GM18502 (cell line): ENCODE measurements around the gene MAP3K5.
"Not testable (repeated sequence)": the region's sequence is repeated elsewhere in the genome, so short reads cannot be mapped to it uniquely, and the experiment has no call there.

ENCODE experiments used
- ATAC-seq: cut with Tn5 transposase; IDR thresholded peaks from one replicate; pipeline ENCODE4 v1.9.1; 2021; ENCODE audit warnings: mild to moderate bottlenecking; ENCODE audit not compliant: unreplicated experiment, poor library complexity

Gene MAP3K5

DNA sequence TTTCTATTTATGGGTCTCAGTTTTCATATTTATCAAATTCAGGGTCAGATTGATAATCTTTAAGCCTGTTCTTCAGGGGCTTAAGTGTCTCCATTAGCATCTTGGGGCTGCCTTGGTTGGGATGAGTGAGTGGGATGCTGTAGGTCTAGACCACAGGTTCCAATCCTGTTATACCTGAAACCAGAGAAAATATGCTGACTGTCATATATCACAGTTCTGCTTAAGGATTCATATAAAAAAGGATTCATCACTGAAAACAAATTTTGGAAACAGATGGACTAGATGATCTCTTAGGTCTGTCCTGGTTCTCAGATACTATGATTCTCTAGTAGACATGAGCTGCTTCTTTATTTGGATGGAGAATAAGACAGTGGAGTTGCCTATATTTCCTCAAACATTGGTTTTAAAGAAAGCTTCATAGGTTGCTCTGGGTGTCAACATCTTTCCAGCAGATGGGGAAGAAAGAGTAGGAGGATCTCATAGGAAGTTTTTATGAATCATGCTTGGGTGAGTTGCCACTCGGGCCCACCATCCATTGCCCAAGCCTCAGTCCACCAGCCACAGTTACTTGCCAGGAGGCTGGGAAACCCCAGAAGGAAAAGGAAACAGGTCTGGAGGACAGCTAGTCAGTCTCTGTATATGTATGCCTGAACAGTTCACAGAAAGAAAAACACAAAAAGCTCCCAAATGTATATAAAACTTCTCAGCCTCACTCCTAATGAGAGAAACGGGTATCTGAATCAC is 199.2 kb downstream of the MAP3K5 start:
- no peak for ATAC-seq

DNA sequence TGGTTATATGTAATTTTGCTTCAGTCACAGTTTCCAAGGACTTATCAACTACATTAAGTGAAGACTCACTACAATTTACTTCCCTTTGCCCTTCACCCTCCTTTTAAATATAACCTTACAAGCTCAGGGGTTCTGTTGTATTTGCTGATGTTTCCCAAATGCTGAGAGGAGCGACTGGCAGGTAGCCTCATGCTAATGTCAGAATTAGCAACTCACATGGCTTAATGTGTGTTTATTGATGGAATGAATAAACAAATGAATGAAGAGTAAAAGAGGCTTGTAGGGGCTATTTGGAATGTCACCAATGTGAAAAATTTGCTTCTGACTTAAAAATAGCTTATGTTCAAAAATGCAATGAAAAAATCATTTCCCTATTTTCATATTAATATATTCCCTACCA is 200.7 kb downstream of the MAP3K5 start:
- ATAC-seq = no peak

DNA sequence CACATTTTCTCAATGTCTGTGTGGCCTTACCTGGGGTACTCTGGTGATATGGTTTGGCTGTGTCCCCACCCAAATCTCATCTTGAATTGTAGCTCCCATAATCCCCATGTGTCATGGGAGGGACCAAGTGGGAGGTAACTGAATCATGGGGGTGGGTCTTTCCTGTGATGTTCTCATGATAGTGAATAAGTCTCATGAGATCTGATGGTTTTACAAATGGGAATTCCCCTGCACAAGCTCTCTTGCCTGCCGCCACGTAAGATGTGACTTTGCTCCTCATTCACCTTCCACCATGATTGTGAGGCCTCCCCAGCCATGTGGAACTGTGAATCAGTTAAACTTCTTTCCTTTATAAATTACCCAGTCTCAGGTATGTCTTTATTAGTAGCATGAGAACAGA is 201.4 kb downstream of the MAP3K5 start:
- not testable (repeated sequence) for ATAC-seq

DNA sequence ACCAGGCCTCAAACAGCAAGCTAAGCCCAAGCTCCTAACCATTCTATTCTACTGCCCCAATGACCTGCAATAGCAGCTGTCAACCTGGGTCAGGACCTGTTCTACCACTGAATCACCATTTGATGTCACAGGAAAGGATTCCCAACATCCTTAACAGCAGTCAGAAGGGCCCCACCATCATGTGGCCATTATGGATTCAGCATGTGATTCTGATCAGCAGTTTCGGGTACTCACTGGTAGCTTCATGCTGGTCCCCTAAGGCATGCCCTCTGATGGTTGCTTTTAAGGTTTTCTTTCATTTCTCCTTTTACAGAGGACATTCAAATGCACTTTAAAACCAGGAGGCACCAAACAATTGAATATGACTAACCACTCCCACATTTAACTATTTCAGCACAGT is 204.8 kb downstream of the MAP3K5 start:
- no peak for ATAC-seq

DNA sequence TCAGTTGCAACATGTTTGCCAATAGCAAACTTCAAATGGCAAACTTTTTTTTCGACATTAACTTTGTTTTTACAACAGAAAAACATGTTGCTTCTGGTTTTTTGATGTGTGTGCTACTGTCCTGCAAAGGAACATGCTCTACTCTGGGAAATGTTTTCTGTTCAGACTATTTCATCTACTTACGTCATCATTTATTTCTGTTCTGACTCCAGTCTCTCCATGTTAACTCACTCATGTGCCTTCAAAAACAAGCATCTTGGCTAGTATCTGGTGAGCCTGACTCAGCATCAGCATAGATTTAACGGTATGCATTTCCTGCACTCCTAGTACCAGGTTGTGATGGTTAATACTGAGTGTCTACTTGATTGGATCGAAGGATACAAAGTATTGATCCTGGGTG is 206.0 kb downstream of the MAP3K5 start:
- ATAC-seq = no peak

DNA sequence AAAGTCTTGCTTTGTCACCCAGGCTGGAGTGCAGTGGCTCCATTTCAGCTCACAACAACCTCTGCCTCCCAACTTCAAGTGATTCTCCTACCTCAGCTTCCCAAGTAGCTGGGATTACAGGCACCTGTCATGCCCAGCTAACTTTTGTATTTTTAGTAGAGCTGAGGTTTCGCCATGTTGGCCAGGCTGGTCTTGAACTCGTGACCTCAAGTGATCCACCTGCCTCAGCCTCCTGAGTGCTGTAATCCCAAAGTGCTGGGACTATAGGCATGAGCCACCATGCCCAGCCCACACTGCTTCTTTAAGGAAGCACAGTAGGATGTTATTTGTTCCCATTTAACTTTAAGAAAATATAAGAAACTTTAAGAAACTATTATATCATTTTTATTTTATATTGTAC is 206.8 kb downstream of the MAP3K5 start:
- ATAC-seq = not testable (repeated sequence)

DNA sequence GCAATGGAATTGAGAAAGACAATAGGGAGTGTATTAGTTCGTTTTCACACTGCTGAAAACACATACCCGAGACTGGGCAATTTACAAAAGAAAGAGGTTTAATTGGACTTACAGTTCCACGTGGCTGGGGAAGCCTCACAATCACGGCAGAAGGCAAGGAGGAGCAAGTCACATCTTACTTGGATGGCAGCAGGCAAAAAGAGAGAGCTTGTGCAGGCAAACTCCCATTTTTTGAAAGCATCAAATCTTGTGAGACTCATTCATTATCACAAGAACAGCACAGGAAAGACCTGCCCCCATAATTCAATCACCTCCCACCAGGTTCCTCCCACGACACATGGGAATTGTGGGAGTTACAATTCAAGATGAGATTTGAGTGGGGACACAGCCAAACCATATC is 208.0 kb downstream of the MAP3K5 start:
- ATAC-seq = not testable (repeated sequence)

DNA sequence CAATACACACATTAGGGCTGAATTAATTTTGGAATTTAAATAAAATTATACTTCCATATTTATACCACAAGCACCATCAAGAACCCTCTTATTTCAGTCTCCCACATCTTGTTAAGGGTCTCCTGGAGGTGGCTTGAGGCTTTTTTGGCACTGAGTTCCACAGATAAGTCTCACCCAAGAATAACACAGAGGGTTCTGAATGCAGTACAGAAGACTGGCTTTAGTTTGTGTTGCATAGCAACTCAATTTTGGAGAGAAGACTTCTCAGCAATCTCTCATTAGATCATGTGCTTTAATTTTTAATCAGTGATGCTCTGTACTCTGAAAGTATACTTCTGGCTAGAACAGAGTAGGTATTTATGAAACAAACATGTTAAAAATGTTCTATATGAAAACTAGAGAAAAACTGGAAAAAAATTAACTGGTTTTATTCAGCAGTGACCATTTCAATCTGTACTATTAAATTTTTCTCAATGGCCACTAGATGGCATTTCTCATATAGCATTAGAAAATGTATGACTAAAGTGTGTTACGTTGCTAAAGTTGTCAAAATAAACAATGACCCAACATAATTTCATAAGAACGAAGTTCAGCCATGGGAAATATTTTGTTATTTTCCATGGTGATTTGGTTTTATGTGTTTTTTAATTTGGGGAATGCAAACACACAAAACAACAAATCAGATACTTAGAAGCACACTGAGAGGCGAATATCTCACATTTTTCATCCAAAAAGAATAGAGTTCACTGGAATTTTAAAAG is 209.4 kb downstream of the MAP3K5 start:
- ATAC-seq = no peak

DNA sequence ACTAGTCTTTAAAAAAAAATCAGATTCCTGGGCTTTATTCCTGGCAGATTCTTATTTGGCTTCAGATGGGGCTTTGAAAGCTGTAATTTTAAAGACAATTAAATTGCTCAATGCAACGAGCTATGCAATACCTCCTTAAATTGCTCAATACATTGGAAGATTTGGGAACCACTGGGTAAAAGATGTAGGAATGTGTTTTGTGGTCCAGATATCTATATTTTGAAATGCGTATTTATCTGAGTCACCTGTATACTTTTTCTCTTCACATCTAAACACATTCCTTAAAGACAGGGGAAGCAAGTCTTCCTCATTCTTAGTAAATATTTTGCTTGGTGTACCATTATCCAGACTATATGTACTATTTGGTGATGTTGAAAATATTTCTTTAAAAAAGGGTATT is 212.5 kb downstream of the MAP3K5 start:
- no peak for ATAC-seq

DNA sequence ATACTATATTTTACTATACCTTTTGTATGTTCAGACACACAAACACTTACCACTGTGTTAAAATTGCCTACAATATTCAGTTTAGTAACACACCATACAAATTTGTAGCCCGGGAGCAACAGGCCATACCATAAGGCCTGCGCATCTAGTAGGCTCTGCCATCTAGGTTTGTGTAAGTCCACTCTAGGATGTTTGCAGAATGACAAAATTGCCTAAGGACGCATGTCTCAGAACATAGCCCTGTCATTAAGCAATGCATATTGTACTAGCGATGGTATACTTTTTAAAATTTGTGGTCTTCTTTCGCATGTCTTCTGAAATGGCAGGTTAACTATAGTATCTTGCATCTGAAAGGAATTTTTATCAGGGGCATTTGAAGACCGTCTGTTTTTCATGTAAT is 215.5 kb downstream of the MAP3K5 start:
- ATAC-seq = no peak

DNA sequence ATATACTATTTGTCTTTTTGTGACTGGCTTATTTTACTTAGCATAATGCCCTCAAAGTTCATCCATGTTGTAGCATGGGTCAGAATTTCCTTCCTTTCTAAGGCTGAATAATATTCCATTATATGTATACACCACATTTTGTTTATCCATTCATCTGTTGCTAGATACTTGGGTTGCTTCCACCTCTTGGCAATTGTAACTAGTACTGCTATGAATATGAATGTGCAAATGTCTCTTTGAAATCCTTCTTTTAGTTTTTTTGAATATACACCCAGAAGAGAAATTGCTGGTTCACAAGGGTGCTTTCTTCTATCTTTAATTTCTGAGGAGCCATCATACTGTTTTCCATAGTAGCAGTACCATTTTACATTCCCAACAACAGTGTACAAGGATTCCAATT is 220.8 kb downstream of the MAP3K5 start:
- ATAC-seq = no peak

DNA sequence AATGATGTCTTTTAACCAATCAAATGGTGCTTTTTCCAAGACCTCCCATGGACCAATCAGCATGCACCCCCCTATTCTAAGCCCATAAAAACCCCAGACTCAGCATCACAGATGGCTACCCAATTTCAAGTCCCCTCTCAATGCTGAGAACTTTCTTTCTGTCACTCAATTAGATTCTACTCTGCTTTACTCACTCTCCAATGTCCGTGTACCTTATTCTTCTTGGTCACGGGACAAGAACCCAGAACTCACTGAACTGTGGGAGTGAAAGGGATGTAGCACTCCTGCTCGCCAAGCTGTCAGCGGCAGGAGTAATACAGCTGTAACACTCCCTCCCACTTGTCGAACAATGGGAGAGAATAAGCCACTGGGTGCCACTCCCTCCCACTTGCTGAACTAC is 221.2 kb downstream of the MAP3K5 start:
- no peak for ATAC-seq

DNA sequence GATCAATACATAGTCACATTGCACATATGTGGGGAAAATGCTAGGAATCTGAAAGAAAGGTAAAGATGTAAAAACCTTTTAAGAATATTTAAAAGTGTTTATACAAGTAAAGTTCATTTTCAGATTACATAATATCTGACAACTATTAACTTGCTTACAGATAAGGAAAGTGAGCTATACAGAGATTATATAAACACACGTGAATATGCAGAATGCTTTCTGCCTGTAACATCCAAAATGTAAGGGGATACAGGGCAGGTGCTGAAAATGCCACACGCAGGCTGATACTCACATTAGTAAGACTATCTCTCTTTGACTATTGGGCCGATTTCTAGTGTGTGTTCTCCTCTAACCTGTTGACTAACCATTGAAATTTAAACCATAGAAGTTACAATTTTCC is 224.1 kb downstream of the MAP3K5 start:
- no peak for ATAC-seq

DNA sequence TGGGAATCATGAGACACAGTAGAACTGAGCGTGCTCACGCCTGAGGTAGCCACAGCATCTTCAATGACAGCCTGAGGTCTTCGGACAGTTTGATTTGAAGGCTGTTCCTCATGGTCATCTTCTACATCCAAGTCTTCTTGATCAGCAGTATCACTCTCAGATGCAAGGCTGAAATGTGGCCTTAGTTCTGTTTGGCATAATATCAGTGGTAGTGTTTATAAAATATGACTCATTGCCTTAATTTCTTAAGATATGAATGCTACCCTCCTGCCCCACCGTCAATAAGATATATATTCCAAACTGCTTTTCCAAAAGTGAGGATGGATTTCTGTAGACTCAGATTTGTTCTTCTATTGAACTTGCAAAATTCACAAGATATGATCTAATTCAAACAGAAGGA is 224.6 kb downstream of the MAP3K5 start:
- ATAC-seq = no peak

DNA sequence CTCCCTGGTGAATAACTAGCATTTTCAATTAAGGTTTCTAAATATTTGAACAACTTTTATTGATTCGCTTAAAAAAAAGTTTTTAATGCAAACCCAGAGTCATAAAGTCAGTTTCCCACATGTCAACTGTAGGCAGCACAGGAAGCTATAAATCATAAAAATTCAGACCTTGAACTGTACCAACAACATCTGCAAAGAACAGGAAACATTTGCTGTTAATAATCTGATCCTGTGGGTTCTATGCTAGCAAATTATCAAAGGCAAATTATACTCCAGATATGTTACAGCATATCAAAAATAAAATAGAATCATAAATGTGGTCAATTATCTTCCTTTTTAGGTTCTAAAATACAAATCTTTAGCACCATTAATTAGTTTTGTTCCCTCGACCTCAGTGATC is 225.4 kb downstream of the MAP3K5 start:
- no peak for ATAC-seq

DNA sequence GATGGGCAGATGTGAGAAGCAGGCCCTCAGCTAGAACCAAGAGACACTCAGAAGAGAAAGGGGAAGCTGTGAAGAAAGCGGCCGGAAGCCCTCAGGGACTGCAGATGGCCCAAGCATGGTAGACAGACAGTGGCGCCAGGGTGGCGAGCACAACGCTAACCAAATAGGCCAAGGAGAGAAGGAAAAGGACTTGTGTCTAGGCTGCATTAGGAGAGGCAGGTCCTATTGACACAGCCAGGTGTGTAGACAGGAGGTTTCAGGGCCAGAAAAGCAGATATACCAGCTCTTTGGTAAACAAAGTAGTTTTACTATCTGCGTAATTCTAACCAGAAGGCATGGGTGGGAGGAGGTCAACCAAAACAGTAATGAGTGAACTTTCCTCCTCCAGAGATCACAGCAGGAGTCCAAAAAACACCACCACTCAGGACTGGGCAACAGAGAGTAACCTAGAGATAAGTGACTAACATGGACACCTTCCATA is 226.2 kb downstream of the MAP3K5 start:
- no peak for ATAC-seq

DNA sequence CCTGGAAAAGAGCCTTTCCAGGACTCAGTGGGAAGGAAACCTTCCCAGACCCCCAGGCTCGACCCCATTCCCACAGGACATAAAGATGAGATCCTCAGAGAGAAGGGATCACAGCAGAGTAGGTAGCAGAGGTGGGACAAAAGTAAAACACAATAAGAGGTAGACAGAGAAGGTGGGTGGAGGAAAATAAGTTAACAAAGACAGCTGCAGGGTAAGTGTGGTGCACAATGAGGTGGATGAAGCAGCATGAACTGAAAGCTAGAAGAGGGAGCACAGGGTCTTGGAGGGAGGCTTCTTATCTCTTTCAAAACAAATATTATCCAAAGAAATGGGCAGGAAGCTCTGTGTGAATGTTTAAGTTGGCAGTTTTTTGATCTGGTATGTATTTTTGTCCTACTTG is 228.1 kb downstream of the MAP3K5 start:
- no peak for ATAC-seq

DNA sequence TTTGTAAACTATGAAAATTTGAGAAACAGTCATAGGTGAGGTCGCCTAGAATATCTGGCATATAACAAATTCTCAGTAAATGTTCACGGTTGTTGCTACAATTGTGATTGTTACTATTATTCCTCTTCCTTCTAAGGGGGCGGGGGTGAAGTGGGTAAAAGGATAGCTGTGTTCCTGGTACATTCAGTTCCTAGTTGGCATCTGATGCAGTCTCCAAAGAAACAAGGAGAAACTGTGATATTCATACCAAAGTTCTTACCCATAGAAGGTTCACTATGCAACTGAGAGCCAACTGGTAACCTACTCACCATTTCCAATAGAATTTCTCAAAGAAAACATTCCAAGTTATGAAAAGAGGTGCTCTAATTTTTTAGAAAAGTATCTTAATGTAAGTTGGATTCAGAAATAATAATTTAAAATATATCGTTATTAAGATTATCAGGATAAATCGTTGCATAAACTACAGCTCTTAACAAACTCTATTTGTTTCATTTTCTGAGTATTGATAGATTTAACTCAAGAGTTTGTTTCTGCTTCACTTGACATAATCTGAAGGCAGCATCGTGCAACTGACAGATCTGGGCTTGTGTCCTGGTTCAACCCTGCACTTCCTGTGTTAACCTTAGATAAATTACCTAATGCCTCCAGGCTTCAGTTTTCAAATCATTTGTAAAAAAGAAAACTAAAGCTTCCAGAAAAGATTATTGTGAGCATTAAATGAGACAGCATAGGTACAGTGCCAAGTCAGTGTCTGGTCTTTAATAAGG is 228.7 kb downstream of the MAP3K5 start:
- ATAC-seq = no peak

DNA sequence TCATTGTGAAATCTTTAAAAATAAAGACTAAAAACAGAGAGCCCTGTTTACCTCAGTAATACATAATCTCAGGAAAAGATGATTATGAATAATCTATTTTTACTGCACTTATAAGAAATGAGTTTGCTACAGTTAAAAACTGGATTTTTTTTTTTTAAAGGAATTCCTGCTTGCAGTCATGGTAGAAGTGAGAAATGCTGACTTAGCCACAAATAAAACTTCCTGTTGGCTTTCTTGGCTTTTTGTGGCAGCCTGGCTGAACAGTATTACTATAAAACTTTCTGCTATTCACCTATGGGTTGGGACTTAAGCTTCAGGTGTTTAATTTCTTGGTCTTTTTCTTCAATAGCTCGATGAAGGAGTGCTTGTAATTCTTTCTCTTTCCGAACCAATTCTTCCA is 230.1 kb downstream of the MAP3K5 start:
- no peak for ATAC-seq

DNA sequence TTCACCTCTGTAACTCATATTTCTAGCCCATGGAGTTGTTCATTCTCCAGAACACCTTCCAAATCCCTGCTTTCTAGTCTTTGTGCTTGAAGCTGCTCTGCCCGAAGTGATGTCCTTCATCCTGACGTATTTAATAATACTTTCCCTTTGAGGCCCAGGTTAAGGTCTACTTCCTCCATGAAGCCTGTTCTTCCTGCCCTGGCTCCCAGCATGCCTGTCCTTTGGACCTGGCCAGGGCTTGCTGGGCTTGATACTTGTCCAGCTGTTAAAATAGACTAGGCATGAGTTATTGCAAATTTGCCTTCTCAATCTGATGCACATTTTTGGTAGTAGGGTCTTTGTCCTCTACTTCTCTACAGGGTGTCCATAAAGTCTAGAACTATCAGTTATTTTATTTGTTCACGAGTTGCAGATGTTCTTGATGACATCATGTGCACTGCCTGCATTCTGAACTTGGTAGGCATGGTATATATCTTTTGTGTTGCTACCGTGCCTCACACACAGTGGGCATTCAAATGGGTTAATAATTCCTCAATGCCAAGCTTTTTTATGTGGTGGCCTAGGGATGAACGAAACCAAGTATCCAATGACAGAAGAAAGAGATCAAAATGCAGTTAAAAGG is 239.0 kb downstream of the MAP3K5 start:
- ATAC-seq = no peak

DNA sequence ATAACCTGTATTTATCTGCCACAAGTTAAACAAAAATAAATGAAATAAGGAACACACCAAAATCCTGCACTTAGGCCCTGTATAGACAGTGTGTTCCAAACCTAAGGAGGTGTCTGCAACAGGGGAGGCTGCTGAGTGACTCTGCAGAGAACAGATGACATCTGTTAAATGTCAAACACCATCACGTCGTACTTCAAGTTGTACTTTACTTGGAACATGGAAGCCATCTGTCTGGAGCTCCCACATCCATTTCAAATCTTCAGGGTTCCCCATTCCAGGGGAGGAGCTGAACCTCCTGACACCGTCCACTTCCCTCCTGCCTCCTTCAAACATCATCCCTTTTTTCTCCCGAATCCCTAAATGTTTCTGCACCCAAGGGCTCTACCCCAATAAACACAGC is 240.2 kb downstream of the MAP3K5 start:
- no peak for ATAC-seq
